ENCODE measurements around the gene CD274.
"Not testable (repeated sequence)": the region's sequence is repeated elsewhere in the genome, so short reads cannot be mapped to it uniquely, and the experiment has no call there.

Gene CD274

DNA sequence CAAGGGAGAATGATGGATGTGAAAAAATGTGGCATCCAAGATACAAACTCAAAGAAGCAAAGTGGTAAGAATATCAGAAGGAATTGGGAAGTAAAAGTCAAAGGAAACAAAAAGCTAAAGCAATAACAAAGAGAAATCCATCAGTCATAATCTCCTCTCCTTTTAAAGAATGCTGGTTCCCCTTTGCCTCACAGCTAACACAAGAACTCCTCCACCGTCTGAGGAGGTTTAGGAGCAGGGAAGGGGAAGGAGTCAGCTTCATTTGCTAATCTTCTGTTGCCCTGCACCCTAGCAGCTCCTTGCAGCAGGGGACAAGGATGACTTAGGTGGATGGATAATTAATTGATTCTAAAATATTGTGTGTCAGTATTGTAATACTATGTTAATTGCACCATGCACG lies 16.4 kb downstream of the CD274 start:
- no CpG with 5 or more reads among the region's 2 CpGs for WGBS, 2 experiments (ENCODE audit: insufficient coverage in 2 of 2)
- no peak overlapping the region for H3K27ac ChIP-seq (ENCODE audit: low read depth, low read length, severe bottlenecking)
- no peaks in the 10 kb centered on the region for H3K9me3 ChIP-seq (ENCODE audit: control insufficient read depth, low read length)
- no peaks in the 10 kb centered on the region for H3K4me1 ChIP-seq (ENCODE audit: control insufficient read depth, insufficient read depth, low read length, poor library complexity, severe bottlenecking)
- H3K4me3 ChIP-seq (ENCODE audit: extremely low read depth, insufficient read depth, low read length, poor library complexity, severe bottlenecking) = no peak overlapping the region
- H3K36me3 ChIP-seq (ENCODE audit: control insufficient read depth, insufficient read depth, low read length) = no peaks in the 10 kb centered on the region

- Histone ChIP-seq H3K4me3 (ENCODE audit: extremely low read depth, insufficient read depth, low read length, poor library complexity, severe bottlenecking) (no peak overlapping the region), H3K36me3 (ENCODE audit: control insufficient read depth, insufficient read depth, low read length) (no peaks in the 10 kb centered on the region), H3K4me1 (ENCODE audit: control insufficient read depth, insufficient read depth, low read length, poor library complexity, severe bottlenecking) (no peaks in the 10 kb centered on the region), H3K27ac (ENCODE audit: low read depth, low read length, severe bottlenecking) (no peak overlapping the region), H3K9me3 (ENCODE audit: control insufficient read depth, low read length) (no peaks in the 10 kb centered on the region)
- no CpG with 5 or more reads among the region's 5 CpGs for WGBS, 2 experiments (ENCODE audit: insufficient coverage in 2 of 2)
These were observed 18.5 kb downstream of the CD274 start for GRCh38 chr9:5468850-5469249.

GRCh38 chr9:5470122-5470521 lies 19.8 kb downstream of the CD274 start:
- WGBS, 2 experiments (ENCODE audit: insufficient coverage in 2 of 2) = no CpG with 5 or more reads among the region's 1 CpG
- Histone ChIP-seq H3K27ac (ENCODE audit: low read depth, low read length, severe bottlenecking) (no peak overlapping the region), H3K9me3 (ENCODE audit: control insufficient read depth, low read length) (no peaks in the 10 kb centered on the region), H3K4me1 (ENCODE audit: control insufficient read depth, insufficient read depth, low read length, poor library complexity, severe bottlenecking) (no peaks in the 10 kb centered on the region), H3K4me3 (ENCODE audit: extremely low read depth, insufficient read depth, low read length, poor library complexity, severe bottlenecking) (no peak overlapping the region), H3K36me3 (ENCODE audit: control insufficient read depth, insufficient read depth, low read length) (no peaks in the 10 kb centered on the region)

GRCh38 chr9:5470816-5471215 lies 20.5 kb downstream of the CD274 start:
- no peaks in the 10 kb centered on the region for H3K36me3 ChIP-seq (ENCODE audit: control insufficient read depth, insufficient read depth, low read length)
- H3K4me3 ChIP-seq (ENCODE audit: extremely low read depth, insufficient read depth, low read length, poor library complexity, severe bottlenecking) = no peak overlapping the region
- no peaks in the 10 kb centered on the region for H3K4me1 ChIP-seq (ENCODE audit: control insufficient read depth, insufficient read depth, low read length, poor library complexity, severe bottlenecking)
- H3K27ac ChIP-seq (ENCODE audit: low read depth, low read length, severe bottlenecking) = no peak overlapping the region
- 83 to 100% methylated on average over 1 of the region's 3 CpGs for WGBS, 2 experiments (ENCODE audit: insufficient coverage in 2 of 2)
- no peaks in the 10 kb centered on the region for H3K9me3 ChIP-seq (ENCODE audit: control insufficient read depth, low read length)

GRCh38 chr9:5475611-5476010 lies 25.3 kb downstream of the CD274 start:
- not testable (repeated sequence) for H3K4me3 ChIP-seq (ENCODE audit: extremely low read depth, insufficient read depth, low read length, poor library complexity, severe bottlenecking); H3K36me3 ChIP-seq (ENCODE audit: control insufficient read depth, insufficient read depth, low read length); H3K4me1 ChIP-seq (ENCODE audit: control insufficient read depth, insufficient read depth, low read length, poor library complexity, severe bottlenecking); H3K9me3 ChIP-seq (ENCODE audit: control insufficient read depth, low read length); H3K27ac ChIP-seq (ENCODE audit: low read depth, low read length, severe bottlenecking)
- WGBS, 2 experiments (ENCODE audit: insufficient coverage in 2 of 2) = 56% methylated on average over 1 of the region's 2 CpGs; no CpG with 5 or more reads in 1 of the 2 experiments

DNA sequence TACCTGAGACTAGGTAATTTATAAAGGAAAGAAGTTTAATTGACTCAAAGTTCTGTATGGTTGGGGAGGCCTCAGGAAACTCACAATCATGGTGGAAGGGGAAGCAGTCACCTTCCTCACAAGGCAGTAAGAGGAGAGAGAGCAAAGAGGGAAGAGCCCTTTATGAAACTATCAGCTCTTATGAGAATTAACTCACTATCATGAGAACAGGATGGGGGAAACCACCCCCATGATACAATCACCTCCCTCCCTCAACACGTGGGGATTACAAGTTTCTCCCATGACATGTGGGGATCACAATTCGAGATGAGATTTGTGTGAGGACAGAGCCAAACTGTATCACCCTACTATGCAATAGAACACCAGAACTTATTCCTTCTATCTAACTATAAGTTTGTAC lies 27.9 kb downstream of the CD274 start:
- WGBS, 2 experiments (ENCODE audit: insufficient coverage in 2 of 2) = no CpG with 5 or more reads among the region's 2 CpGs

DNA sequence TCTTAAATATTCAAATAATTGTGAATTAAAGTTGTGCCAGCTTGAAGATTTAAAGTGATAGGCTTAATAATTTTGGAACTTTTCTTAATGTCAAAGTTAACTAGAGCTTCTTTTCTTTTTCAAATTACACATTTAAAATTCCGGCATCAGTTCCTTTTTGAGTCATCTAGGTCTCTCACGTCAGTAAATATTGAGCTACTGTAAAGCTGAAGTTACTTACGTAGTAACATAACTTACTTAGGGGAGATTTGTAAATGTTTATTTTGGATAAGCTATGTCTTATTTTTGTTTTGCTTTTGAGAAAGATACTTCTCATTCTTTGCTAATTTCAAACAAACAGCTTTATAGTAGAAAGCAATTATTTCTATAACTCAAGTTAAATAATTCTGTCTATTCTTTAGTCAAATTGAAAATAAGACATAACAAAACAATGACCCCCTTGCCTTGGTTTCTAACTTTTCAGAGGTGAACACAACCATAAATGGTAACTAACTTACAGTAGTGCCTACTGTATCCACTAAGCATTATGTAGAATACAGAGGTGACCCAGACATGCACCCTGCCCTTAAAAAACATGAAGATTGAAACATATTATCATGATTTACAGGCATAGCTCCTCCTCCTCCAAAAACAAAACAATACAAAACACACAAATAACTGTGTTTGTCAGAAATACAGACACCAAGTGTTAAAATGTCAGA lies 29.8 kb downstream of the CD274 start:
- Histone ChIP-seq H3K4me3 (ENCODE audit: extremely low read depth, insufficient read depth, low read length, poor library complexity, severe bottlenecking) (no peak overlapping the region), H3K9me3 (ENCODE audit: control insufficient read depth, low read length) (no peaks in the 10 kb centered on the region), H3K4me1 (ENCODE audit: control insufficient read depth, insufficient read depth, low read length, poor library complexity, severe bottlenecking) (no peaks in the 10 kb centered on the region), H3K27ac (ENCODE audit: low read depth, low read length, severe bottlenecking) (no peak overlapping the region), H3K36me3 (ENCODE audit: control insufficient read depth, insufficient read depth, low read length) (no peaks in the 10 kb centered on the region)
- WGBS, 2 experiments (ENCODE audit: insufficient coverage in 2 of 2) = no CpG with 5 or more reads among the region's 3 CpGs

More for the DNA sequence above, 27.9 kb downstream of the CD274 start:
- no peaks in the 10 kb centered on the region for H3K4me1 ChIP-seq (ENCODE audit: control insufficient read depth, insufficient read depth, low read length, poor library complexity, severe bottlenecking)
- no peak overlapping the region for H3K4me3 ChIP-seq (ENCODE audit: extremely low read depth, insufficient read depth, low read length, poor library complexity, severe bottlenecking)
- no peaks in the 10 kb centered on the region for H3K9me3 ChIP-seq (ENCODE audit: control insufficient read depth, low read length)
- no peak overlapping the region for H3K27ac ChIP-seq (ENCODE audit: low read depth, low read length, severe bottlenecking)
- H3K36me3 ChIP-seq (ENCODE audit: control insufficient read depth, insufficient read depth, low read length) = no peaks in the 10 kb centered on the region

DNA sequence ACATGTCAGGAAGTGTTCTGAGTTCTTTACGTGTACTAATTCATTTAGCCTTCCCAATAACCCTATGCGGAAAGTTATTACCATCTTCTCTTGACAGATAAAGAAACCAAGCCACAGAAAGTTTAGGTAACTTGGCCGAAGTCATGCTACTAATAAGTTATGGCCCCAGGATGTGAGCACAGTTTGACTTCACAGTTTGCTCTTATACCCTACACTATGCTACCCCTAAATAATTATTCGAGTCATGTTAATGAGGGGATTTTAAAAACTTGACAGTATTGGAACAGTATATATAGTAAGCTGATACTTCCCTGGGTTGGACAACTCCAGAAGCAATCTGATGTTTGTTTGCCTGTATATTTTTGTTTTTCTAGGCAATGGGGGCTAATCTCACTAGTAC lies 30.6 kb downstream of the CD274 start:
- 92 to 100% methylated on average over 2 of the region's 4 CpGs for WGBS, 2 experiments (ENCODE audit: insufficient coverage in 2 of 2)
- H3K9me3 ChIP-seq (ENCODE audit: control insufficient read depth, low read length) = no peaks in the 10 kb centered on the region
- no peak overlapping the region for H3K27ac ChIP-seq (ENCODE audit: low read depth, low read length, severe bottlenecking)
- no peaks in the 10 kb centered on the region for H3K36me3 ChIP-seq (ENCODE audit: control insufficient read depth, insufficient read depth, low read length)
- H3K4me3 ChIP-seq (ENCODE audit: extremely low read depth, insufficient read depth, low read length, poor library complexity, severe bottlenecking) = no peak overlapping the region
- H3K4me1 ChIP-seq (ENCODE audit: control insufficient read depth, insufficient read depth, low read length, poor library complexity, severe bottlenecking) = no peaks in the 10 kb centered on the region

DNA sequence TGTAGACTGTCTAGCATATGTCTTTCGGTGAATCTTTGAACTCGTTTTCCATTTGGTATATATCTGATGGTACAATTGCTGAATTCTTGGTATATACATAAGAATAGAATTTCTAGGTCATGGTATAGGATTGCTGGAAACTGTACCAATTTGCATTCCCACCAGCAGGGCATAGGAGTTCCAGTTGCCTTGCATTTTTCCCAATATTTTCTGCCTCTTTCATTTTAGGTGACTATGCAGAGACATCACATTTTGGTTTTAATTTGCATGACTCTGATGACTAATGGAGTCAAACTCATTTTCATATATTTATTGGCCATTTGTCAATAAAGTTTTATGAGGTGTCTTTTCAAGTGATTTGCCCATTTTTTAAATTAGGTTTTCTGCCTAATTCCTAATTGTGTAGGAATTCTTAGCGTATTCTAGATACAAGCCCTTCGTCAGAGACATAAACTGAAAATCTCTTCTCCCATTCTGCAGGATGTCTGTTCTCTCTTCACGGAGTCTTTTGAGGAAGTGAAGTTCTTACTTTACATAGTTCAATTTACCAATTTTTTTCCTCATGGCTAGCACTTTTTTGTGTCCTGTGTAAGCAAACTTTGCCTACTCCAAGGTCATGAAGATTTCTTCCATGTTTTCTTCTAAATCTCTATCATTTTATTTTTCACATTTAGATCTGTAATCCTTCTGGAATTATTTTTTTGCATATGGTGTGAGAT lies 31.1 kb downstream of the CD274 start:
- no peaks in the 10 kb centered on the region for H3K36me3 ChIP-seq (ENCODE audit: control insufficient read depth, insufficient read depth, low read length)
- H3K4me3 ChIP-seq (ENCODE audit: extremely low read depth, insufficient read depth, low read length, poor library complexity, severe bottlenecking) = no peak overlapping the region
- WGBS, 2 experiments (ENCODE audit: insufficient coverage in 2 of 2) = 83 to 100% methylated on average over 1 to 5 of the region's 5 CpGs
- no peak overlapping the region for H3K27ac ChIP-seq (ENCODE audit: low read depth, low read length, severe bottlenecking)
- H3K9me3 ChIP-seq (ENCODE audit: control insufficient read depth, low read length) = no peaks in the 10 kb centered on the region
- no peaks in the 10 kb centered on the region for H3K4me1 ChIP-seq (ENCODE audit: control insufficient read depth, insufficient read depth, low read length, poor library complexity, severe bottlenecking)

- no peaks in the 10 kb centered on the region for H3K9me3 ChIP-seq (ENCODE audit: control insufficient read depth, low read length)
- H3K27ac ChIP-seq (ENCODE audit: low read depth, low read length, severe bottlenecking) = no peak overlapping the region
- H3K4me3 ChIP-seq (ENCODE audit: extremely low read depth, insufficient read depth, low read length, poor library complexity, severe bottlenecking) = no peak overlapping the region
- H3K4me1 ChIP-seq (ENCODE audit: control insufficient read depth, insufficient read depth, low read length, poor library complexity, severe bottlenecking) = no peaks in the 10 kb centered on the region
- 64 to 75% methylated on average over 4 to 7 of the region's 8 CpGs for WGBS, 2 experiments (ENCODE audit: insufficient coverage in 2 of 2)
- no peaks in the 10 kb centered on the region for H3K36me3 ChIP-seq (ENCODE audit: control insufficient read depth, insufficient read depth, low read length)
These were observed 31.9 kb downstream of the CD274 start for GRCh38 chr9:5482194-5482593.

- H3K4me1 ChIP-seq (ENCODE audit: control insufficient read depth, insufficient read depth, low read length, poor library complexity, severe bottlenecking) = no peaks in the 10 kb centered on the region
- H3K27ac ChIP-seq (ENCODE audit: low read depth, low read length, severe bottlenecking) = no peak overlapping the region
- no peaks in the 10 kb centered on the region for H3K9me3 ChIP-seq (ENCODE audit: control insufficient read depth, low read length)
- H3K36me3 ChIP-seq (ENCODE audit: control insufficient read depth, insufficient read depth, low read length) = no peaks in the 10 kb centered on the region
- no CpG with 5 or more reads among the region's 2 CpGs for WGBS, 2 experiments (ENCODE audit: insufficient coverage in 2 of 2)
- H3K4me3 ChIP-seq (ENCODE audit: extremely low read depth, insufficient read depth, low read length, poor library complexity, severe bottlenecking) = no peak overlapping the region
These were observed 33.0 kb downstream of the CD274 start for GRCh38 chr9:5483306-5483705.

All from mesodermal cell (in vitro differentiated cells).